IPS-20b (cell line): Measurements from ENCODE around the gene REXO4.
A peak's percentile ranks its signal among the peaks of the same experiment; 100 is the strongest.

ENCODE experiments used
- H3K27ac ChIP-seq: one replicate; pipeline ENCODE4 v1.5.1; 2013; ENCODE audit warnings: low read length
- H3K27me3 ChIP-seq: 2 replicates; pipeline ENCODE4 v1.6.1; 2013; ENCODE audit warnings: mild to moderate bottlenecking, low read length, inconsistent platforms; ENCODE audit not compliant: insufficient read depth
- H3K36me3 ChIP-seq: 2 replicates; pipeline ENCODE4 v1.6.1; 2013; ENCODE audit warnings: low read depth, mild to moderate bottlenecking, inconsistent platforms, low read length, moderate library complexity; ENCODE audit not compliant: insufficient read depth
- H3K4me1 ChIP-seq: 2 replicates; pipeline ENCODE4 v1.6.1; 2013; ENCODE audit warnings: mild to moderate bottlenecking, control low read depth, inconsistent platforms, low read length, moderate library complexity; ENCODE audit not compliant: insufficient read depth
- H3K4me3 ChIP-seq: 2 replicates; pipeline ENCODE4 v1.5.1; 2013; ENCODE audit warnings: mild to moderate bottlenecking, low read length, inconsistent platforms
- H3K9ac ChIP-seq: 2 replicates; pipeline ENCODE4 v1.6.1; 2013; ENCODE audit warnings: low read depth, mild to moderate bottlenecking, inconsistent platforms, low read length, moderate library complexity
- H3K9me3 ChIP-seq: 2 replicates; pipeline ENCODE4 v1.6.1; 2013; ENCODE audit warnings: mild to moderate bottlenecking, low read depth, low read length, inconsistent platforms; ENCODE audit not compliant: insufficient read depth

Gene REXO4

GRCh38 chr9:133417541-133418461 is at the start of gene REXO4:
Gene REXO4 (minus strand): TSS chr9:133418010. CDS start chr9:133417844, 166 bp downstream.
- Histone ChIP-seq H3K27ac (peak within 1 kb of the TSS; percentile 63), H3K4me1 (peaks cover 11% of the 10 kb centered on the region), H3K4me3 (peak within 1 kb of the TSS; percentile 85), H3K9me3 (no peaks in the 10 kb centered on the region), H3K9ac (peak within 1 kb of the TSS; percentile 93), H3K36me3 (peaks cover 30% of the 10 kb centered on the region), H3K27me3 (no peaks in the 10 kb centered on the region)

GRCh38 chr9:133467101-133467500 is 49.3 kb upstream of the REXO4 start:
- peaks cover 9% of the 10 kb centered on the region for H3K36me3 ChIP-seq
- H3K27ac ChIP-seq = no peak overlapping the region
- no peak overlapping the region for H3K9ac ChIP-seq
- no peaks in the 10 kb centered on the region for H3K27me3 ChIP-seq
- H3K4me1 ChIP-seq = no peaks in the 10 kb centered on the region
- H3K9me3 ChIP-seq = no peaks in the 10 kb centered on the region
- H3K4me3 ChIP-seq = no peak overlapping the region

GRCh38 chr9:133465984-133466383 is 48.2 kb upstream of the REXO4 start:
- peaks cover 9% of the 10 kb centered on the region for H3K36me3 ChIP-seq
- peaks cover 3% of the 10 kb centered on the region for H3K4me1 ChIP-seq
- no peaks in the 10 kb centered on the region for H3K9me3 ChIP-seq
- H3K27ac ChIP-seq = no peak overlapping the region
- no peak overlapping the region for H3K9ac ChIP-seq
- no peaks in the 10 kb centered on the region for H3K27me3 ChIP-seq
- H3K4me3 ChIP-seq = no peak overlapping the region

DNA sequence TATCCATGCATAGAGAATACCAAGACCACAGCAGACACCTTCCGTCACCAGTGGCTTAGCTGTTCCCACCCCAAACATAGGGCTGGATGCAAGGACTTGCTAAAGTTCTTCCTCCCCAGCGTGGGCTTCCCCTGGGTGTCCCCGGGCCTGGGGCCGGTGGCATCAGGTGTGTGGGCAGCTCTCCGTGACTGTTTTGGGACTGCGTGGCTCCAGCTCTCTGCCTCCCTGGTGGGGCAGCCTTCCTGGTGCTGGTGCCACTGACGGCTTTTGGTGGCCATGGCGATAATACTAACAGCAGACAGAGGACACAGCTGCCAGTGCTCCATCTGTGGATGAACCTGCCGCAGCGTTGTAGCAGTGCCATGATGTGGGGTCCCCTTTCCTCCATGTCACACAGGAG is 46.8 kb upstream of the REXO4 start:
- no peaks in the 10 kb centered on the region for H3K27me3 ChIP-seq
- H3K9ac ChIP-seq = no peak overlapping the region
- peaks cover 9% of the 10 kb centered on the region for H3K36me3 ChIP-seq
- H3K4me3 ChIP-seq = no peak overlapping the region
- H3K9me3 ChIP-seq = no peaks in the 10 kb centered on the region
- no peak overlapping the region for H3K27ac ChIP-seq
- peaks cover 7% of the 10 kb centered on the region for H3K4me1 ChIP-seq

GRCh38 chr9:133463864-133464615 is 46.2 kb upstream of the REXO4 start:
- H3K27ac ChIP-seq = no peak overlapping the region
- H3K4me1 ChIP-seq = peaks cover 7% of the 10 kb centered on the region
- H3K4me3 ChIP-seq = no peak overlapping the region
- no peak overlapping the region for H3K9ac ChIP-seq
- no peaks in the 10 kb centered on the region for H3K27me3 ChIP-seq
- no peaks in the 10 kb centered on the region for H3K9me3 ChIP-seq
- H3K36me3 ChIP-seq = peaks cover 9% of the 10 kb centered on the region

DNA sequence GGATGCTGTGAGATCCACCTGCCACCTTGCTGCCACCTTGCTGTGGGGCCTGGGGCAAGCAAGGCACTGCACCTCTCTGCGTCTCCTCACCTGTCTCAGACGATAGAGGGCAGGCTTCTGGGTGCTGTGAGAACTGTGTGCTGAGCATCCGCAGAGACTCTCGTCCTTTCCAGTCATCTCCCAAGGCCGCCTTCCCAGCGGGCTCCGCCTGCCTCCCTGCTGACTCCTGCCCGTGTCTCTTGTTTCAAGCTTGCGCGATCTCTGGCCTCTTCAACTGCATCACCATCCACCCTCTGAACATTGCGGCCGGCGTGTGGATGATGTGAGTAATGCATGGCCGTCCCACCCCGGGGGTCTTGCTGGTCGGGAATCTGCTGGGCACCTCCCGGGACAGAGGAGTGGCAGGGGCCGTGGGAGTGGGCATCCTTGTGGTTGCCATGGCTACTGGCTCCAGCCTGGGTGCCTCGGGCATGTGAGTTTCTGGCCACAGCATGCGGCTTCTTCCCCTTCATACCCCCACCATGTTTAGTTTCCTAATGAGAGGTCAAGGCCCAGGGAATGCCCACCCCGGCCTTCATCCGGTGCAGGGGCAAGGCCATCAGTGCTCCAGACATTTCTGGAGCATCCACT is 45.5 kb upstream of the REXO4 start:
- no peak overlapping the region for H3K9ac ChIP-seq
- H3K27me3 ChIP-seq = peaks cover 4% of the 10 kb centered on the region; the same call in 1 of the 2 replicates
- no peaks in the 10 kb centered on the region for H3K9me3 ChIP-seq
- no peak overlapping the region for H3K4me3 ChIP-seq
- peaks cover 9% of the 10 kb centered on the region for H3K36me3 ChIP-seq
- H3K4me1 ChIP-seq = peaks cover 7% of the 10 kb centered on the region
- no peak overlapping the region for H3K27ac ChIP-seq

- Histone ChIP-seq H3K9ac (no peak overlapping the region), H3K4me1 (peaks cover 7% of the 10 kb centered on the region), H3K36me3 (peaks cover 9% of the 10 kb centered on the region), H3K27ac (no peak overlapping the region), H3K27me3 (peaks cover 4% of the 10 kb centered on the region; the same call in 1 of the 2 replicates), H3K4me3 (no peak overlapping the region), H3K9me3 (no peaks in the 10 kb centered on the region)
Measured at GRCh38 chr9:133461975-133462374, 44.2 kb upstream of the REXO4 start.

- Histone ChIP-seq H3K9me3 (no peaks in the 10 kb centered on the region), H3K4me1 (peaks cover 7% of the 10 kb centered on the region), H3K27me3 (peaks cover 4% of the 10 kb centered on the region; the same call in 1 of the 2 replicates), H3K36me3 (peaks cover 4% of the 10 kb centered on the region), H3K4me3 (peak overlapping the region; percentile 83), H3K27ac (peak overlapping the region; percentile 65), H3K9ac (peak overlapping the region; percentile 84; the same call in 1 of the 2 replicates)
Measured at GRCh38 chr9:133460405-133461175, 42.8 kb upstream of the REXO4 start.

DNA sequence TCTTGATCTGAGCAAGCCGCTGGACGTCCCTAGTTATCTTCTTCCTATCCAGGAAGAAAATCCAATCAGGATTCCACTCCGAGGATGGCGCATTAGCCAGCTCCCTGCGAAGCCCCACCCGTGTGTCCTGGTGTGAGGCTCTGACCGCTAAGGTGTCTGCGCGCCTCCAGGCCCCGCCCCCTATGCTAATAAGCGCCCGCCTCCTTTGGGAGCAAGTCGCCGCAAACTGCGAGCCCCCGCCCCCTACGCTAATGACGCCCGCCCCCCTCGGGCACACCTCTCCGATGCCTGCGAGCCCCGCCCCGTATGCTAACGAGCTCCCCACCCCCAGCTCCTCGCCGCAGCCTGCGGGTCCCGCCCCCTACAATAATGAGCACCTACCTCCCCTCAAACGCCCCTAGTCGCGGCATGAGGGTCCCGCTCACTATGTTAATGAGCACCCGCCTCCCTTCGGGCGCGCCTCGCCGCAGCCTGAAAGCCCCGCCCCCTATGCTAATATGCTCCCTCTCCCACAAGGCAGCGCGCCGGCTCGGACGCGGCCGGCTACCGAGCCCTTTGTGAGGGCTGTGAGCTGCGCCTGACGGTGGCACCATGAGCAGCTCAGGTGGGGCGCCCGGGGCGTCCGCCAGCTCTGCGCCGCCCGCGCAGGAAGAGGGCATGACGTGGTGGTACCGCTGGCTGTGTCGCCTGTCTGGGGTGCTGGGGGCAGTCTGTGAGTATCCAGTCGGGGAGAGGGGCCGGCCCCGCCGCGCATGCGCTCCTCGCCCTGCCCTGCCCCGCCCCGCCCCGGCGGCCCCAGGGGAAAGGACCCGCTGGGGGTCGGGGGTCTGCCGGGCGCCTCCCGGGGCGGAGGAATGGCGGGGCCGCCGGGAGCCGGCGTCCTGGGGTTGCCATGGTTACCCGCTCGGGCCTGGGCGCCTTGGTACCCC is 41.9 kb upstream of the REXO4 start, which contains the start of gene CACFD1:
CACFD1 (plus strand) TSS at position 503 of the 929 bp plus-strand sequence; CDS start at position 592, 89 bp downstream.
- Histone ChIP-seq H3K9me3 (no peaks in the 10 kb centered on the region), H3K36me3 (no peaks in the 10 kb centered on the region), H3K27ac (peak within 1 kb of the TSS; percentile 65), H3K9ac (peak within 1 kb of the TSS; percentile 90; the same call in 1 of the 2 replicates), H3K4me1 (peaks cover 7% of the 10 kb centered on the region), H3K27me3 (peaks cover 4% of the 10 kb centered on the region; the same call in 1 of the 2 replicates), H3K4me3 (peak within 1 kb of the TSS; percentile 83)

GRCh38 chr9:133458643-133459312 is 41.0 kb upstream of the REXO4 start:
- Histone ChIP-seq H3K27ac (no peak overlapping the region), H3K4me3 (peak overlapping the region; percentile 83), H3K36me3 (no peaks in the 10 kb centered on the region), H3K27me3 (peaks cover 4% of the 10 kb centered on the region; the same call in 1 of the 2 replicates), H3K4me1 (peaks cover 7% of the 10 kb centered on the region), H3K9ac (peak overlapping the region; percentile 40; the same call in 1 of the 2 replicates), H3K9me3 (no peaks in the 10 kb centered on the region)
